Measurements from ENCODE around the gene DPF3. TPM values are rescaled to one million over a fixed set of nuclear protein-coding genes. Genes with fewer than 3 reads are reported as not detected.

DPF3 gene
- total RNA-seq, 2 experiments from 2014 or later, result 3.8 to 4.1 TPM

DNA sequence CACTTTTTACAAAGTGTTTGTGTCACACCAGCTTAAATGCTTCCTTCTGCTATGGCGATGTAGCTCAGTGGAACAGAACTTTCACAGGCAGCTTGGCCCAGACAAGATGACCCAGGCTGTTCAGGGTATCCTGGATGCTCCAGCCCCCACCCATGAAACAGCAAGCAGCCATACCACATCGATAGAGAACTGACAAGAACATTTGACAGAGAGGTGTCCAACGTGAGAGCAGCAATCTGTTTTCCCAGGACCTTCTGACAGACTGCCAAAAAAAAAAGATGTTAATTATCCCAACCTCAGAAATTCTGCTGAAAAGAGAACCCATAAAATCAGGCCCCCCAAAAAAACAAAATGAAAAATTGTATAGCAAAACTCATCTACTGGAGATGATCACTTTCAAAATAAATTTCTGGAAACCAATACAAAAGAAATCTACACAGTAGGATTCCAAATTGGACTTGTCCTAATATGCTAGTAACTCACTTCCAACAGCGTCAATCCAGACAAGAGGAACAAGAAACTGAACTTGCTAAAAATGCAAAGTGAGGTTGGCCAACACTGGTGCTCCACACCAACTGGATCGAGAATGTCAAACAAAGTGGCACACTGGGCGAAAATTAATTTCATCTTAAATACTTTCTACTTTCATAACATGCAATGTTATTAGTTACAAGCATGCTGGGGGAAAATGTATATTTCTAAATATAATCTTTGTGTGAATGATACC is 118.8 kb downstream of the DPF3 start:
- Mint-ChIP-seq H3K27ac (no peak overlapping the region), H3K4me3 (no peak overlapping the region), H3K36me3 (peaks cover 13% of the 10 kb centered on the region), H3K9me3 (peaks cover 13% of the 10 kb centered on the region), H3K27me3 (peaks cover 8% of the 10 kb centered on the region), H3K4me1 (peaks cover 10% of the 10 kb centered on the region)
- ATAC-seq (ENCODE audit: low read depth), result no peak
- no peak for DNase-seq
- POLR2A ChIA-PET, result no interaction called here

DNA sequence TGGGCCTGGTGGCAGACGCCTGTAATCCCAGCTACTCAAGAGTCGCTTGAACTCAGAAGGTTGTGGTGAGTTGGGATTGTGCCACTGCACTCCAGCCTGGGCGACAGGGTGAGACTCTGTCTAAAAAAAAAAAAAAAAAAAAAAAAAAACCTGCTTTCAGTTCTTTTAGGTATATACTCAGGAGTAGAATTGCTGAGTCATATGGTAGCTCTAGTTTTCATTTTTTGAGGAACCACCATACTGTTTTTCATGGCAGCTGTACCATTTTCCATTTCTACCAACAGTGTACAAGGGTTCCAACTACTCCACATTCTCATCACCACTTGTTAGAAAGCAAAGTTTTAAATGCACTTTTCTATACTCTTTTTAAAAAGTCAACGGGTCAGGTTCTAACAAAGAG is 119.8 kb downstream of the DPF3 start:
- Mint-ChIP-seq H3K4me3 (no peak overlapping the region), H3K27me3 (peaks cover 8% of the 10 kb centered on the region), H3K27ac (no peak overlapping the region), H3K36me3 (peaks cover 13% of the 10 kb centered on the region), H3K4me1 (peaks cover 10% of the 10 kb centered on the region), H3K9me3 (peaks cover 13% of the 10 kb centered on the region)
- ATAC-seq (ENCODE audit: low read depth), result no peak
- DNase-seq, result no peak
- POLR2A ChIA-PET, result no interaction called here

DNA sequence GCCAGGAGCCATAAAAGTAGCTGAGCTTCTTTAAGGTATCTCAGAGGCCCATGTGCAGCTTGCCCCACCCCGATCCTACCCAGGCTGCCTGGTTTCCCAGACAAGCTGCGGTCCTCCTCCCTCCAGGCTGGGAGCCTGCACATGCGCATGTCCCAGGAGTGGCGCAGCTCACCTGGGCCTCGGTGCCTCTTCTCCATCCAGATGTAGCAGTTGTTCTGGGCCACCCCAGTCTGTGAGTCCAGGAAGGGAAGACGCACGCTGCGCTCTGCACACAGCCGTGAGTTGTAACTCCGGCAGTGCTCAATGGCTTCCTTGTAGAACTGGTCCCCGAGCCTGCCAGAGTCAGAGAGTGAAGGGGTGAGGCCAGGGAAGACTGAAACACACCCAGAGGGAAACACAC is 122.3 kb downstream of the DPF3 start:
- Mint-ChIP-seq H3K4me3 (no peak overlapping the region), H3K9me3 (peaks cover 16% of the 10 kb centered on the region), H3K36me3 (peaks cover 26% of the 10 kb centered on the region), H3K27me3 (peaks cover 7% of the 10 kb centered on the region), H3K27ac (no peak overlapping the region), H3K4me1 (peaks cover 3% of the 10 kb centered on the region)
- DNase-seq (no peak), ATAC-seq (ENCODE audit: low read depth) (no peak)
- POLR2A ChIA-PET, result no interaction called here

DNA sequence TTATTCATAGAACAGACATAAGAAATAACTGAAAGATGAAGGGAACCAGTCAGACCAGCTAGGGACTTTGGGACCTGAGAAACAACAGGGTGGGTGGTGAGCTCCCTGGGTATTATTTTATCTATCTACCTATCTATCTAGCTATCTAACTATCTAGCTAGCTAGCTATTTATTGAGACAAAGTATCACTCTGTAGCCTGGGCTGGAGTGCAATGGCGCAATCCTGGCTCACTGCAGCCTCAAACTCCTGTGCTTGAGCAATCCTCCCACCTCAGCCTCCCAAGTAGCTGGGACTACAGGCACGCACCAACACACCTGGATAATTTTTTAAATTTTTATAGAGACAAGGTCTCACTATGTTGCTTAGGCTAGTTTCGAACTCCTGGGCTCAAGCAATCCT is 127.6 kb downstream of the DPF3 start:
- H3K27me3 Mint-ChIP-seq, result peaks cover 3% of the 10 kb centered on the region
- H3K27ac Mint-ChIP-seq, result no peak overlapping the region
- no peak for ATAC-seq (ENCODE audit: low read depth)
- no peaks in the 10 kb centered on the region for H3K4me1 Mint-ChIP-seq
- POLR2A ChIA-PET, result no interaction called here
- DNase-seq, result no peak
- peaks cover 11% of the 10 kb centered on the region for H3K9me3 Mint-ChIP-seq
- no peak overlapping the region for H3K4me3 Mint-ChIP-seq
- H3K36me3 Mint-ChIP-seq, result peaks cover 28% of the 10 kb centered on the region

DNA sequence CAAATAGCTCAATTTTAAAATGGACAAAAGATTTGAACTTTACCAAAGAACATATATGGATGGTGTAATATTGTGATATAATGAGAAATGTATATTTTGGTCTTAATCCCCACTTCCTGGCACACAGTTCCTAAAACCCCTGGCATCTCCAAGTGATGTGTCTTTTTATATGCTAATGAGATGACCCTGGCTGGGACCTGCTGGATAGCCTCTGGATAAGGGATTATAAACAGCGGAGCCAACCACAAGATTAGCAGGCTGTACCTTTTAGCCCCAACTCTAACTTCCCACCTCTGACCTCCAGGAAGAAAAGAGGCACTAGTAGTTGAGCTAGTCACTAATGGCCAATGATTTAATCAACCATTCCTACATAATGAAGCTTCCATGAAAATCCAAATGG is 130.0 kb downstream of the DPF3 start:
- H3K9me3 Mint-ChIP-seq, result peaks cover 21% of the 10 kb centered on the region

DNA sequence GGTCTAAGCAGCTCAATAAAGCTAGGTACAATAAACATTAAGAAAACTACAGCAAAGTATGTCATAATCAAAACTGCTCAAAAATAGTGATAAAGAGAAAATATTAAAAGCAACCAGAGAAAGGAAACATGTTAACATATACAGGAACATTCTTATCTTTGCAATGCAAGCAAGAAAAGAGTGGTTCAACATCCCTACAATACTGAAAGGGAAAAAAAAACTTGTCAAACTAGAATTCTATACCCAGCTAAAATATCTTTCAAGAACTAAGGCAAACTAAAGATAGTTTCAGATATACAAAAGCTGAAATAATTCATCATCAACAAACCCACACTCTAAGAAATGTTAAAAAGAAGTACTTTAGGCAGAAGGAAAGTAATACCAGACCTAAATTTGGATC is 134.2 kb downstream of the DPF3 start:
- Mint-ChIP-seq H3K9me3 (peaks cover 22% of the 10 kb centered on the region), H3K4me3 (no peak overlapping the region), H3K4me1 (no peaks in the 10 kb centered on the region), H3K27ac (no peak overlapping the region), H3K36me3 (peaks cover 16% of the 10 kb centered on the region), H3K27me3 (peaks cover 8% of the 10 kb centered on the region)
- POLR2A ChIA-PET, result no interaction called here
- ATAC-seq (ENCODE audit: low read depth) (no peak), DNase-seq (no peak)

More for the DNA sequence above, 130.0 kb downstream of the DPF3 start:
- Mint-ChIP-seq H3K4me3 (no peak overlapping the region), H3K4me1 (no peaks in the 10 kb centered on the region), H3K36me3 (peaks cover 31% of the 10 kb centered on the region), H3K27me3 (peaks cover 3% of the 10 kb centered on the region), H3K27ac (no peak overlapping the region)
- no peak for DNase-seq
- POLR2A ChIA-PET, result no interaction called here
- ATAC-seq (ENCODE audit: low read depth), result no peak

DNA sequence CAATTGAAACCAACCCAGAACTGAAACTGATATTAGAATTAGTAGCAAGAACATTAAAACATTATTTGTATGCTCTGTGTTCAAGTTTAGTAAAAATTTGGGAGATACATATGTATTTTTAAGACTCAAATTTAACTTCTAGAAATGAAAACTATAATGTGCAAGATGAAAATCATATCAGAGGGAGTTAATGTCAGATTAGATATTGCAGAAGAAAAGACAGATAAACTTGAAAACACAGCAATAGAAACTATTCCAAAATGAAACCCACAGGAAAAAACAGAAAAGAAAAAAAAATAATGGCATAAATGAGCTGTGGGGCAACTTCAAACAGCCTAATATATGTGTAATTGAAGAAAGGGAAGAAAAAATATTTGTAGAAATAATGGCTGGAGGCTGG is 134.9 kb downstream of the DPF3 start:
- Mint-ChIP-seq H3K27ac (no peak overlapping the region), H3K27me3 (peaks cover 8% of the 10 kb centered on the region), H3K36me3 (peaks cover 16% of the 10 kb centered on the region), H3K4me1 (no peaks in the 10 kb centered on the region), H3K9me3 (peaks cover 22% of the 10 kb centered on the region), H3K4me3 (no peak overlapping the region)
- POLR2A ChIA-PET, result no interaction called here
- DNase-seq (no peak), ATAC-seq (ENCODE audit: low read depth) (no peak)

DNA sequence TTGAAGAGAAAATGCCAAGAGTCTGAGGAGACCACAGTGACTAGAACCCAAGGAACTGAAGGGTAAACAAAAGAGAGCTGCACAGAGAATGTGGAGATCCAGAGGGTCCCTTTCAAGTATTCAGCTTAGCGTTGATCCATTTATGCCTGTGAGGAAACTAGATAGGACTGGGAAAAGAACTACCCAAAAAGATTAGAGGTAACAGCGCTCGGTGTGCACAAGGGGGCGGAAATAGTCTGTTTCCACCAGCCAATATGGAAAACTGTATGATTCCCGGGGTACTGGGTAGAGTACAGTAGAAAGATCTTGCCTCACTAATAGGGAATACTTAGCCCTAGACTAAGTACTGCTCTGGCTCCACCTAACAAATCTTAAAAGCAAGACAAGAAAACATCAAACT is 135.5 kb downstream of the DPF3 start:
- no peak overlapping the region for H3K27ac Mint-ChIP-seq
- POLR2A ChIA-PET, result no interaction called here
- DNase-seq (no peak), ATAC-seq (ENCODE audit: low read depth) (no peak)
- H3K36me3 Mint-ChIP-seq, result peaks cover 16% of the 10 kb centered on the region
- H3K27me3 Mint-ChIP-seq, result peaks cover 8% of the 10 kb centered on the region
- H3K9me3 Mint-ChIP-seq, result peaks cover 22% of the 10 kb centered on the region
- no peak overlapping the region for H3K4me3 Mint-ChIP-seq
- no peaks in the 10 kb centered on the region for H3K4me1 Mint-ChIP-seq

DNA sequence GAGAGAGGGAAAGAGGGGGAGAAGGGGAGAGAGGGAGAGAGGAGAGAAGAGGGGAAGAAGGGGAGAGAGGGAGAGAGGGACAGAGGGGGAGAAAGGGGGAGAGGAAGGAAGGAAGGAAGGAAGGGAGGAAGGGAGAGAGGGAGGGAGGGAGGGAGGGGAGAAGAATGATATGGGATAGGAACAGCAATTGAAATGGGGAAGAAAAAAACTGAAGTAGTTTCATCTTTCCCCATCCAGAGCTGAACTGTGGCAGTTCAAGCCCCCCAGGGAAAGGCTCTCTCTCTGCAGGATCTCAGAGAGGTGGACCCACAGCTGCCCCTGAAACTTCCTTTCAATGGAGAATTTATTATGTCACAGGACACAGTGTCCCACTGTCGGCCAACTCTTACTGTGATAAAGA is 136.9 kb downstream of the DPF3 start:
- POLR2A ChIA-PET, result no interaction called here
- no peak overlapping the region for H3K4me3 Mint-ChIP-seq
- DNase-seq (no peak), ATAC-seq (ENCODE audit: low read depth) (no peak)
- H3K27ac Mint-ChIP-seq, result no peak overlapping the region
- no peaks in the 10 kb centered on the region for H3K4me1 Mint-ChIP-seq
- peaks cover 22% of the 10 kb centered on the region for H3K9me3 Mint-ChIP-seq
- peaks cover 19% of the 10 kb centered on the region for H3K36me3 Mint-ChIP-seq
- H3K27me3 Mint-ChIP-seq, result peaks cover 5% of the 10 kb centered on the region

DNA sequence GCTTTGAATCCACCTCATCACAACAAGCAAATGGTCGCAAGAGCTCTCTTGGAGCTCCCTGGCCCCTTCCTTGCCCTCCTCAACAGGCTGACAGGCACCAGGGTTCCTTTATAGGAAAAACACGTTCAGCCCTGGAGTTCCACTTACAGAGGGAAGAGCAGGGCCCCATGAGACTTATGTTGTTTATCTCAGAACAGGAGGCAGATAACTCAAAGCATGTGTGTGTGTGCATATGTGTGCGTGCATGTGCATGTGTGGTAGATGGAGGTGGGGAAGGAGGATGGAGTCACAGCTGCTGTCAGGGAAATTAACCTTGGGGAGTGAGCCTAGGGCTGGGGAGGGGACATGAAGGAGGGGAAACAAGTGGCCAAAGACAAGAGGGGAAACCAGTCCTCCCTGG is 138.1 kb downstream of the DPF3 start:
- DNase-seq (no peak), ATAC-seq (ENCODE audit: low read depth) (no peak)
- peaks cover 5% of the 10 kb centered on the region for H3K27me3 Mint-ChIP-seq
- peaks cover 22% of the 10 kb centered on the region for H3K9me3 Mint-ChIP-seq
- no peaks in the 10 kb centered on the region for H3K4me1 Mint-ChIP-seq
- POLR2A ChIA-PET, result no interaction called here
- no peak overlapping the region for H3K27ac Mint-ChIP-seq
- H3K4me3 Mint-ChIP-seq, result no peak overlapping the region
- peaks cover 19% of the 10 kb centered on the region for H3K36me3 Mint-ChIP-seq

DNA sequence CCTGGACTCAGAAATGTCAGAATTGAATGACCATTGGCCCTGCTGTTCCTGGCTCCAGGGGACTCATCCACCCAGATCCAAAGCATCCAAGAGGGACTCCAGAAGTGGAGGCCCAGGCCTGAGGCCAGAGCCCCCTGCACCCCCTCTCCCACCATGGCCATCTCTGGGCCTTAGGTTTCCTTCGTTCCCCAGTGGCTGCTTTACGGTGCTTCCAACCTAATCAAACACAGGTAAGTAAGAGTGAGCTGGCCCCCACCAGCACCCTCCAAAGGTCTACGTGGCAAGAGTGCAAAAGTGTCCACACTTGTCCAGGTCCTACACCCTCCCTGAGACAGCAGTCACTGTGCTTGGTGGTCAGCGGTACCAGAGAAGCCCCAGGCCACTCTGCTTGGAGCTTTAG is 139.0 kb downstream of the DPF3 start:
- ATAC-seq (ENCODE audit: low read depth), result no peak
- Mint-ChIP-seq H3K27me3 (peaks cover 5% of the 10 kb centered on the region), H3K36me3 (peaks cover 18% of the 10 kb centered on the region), H3K4me1 (no peaks in the 10 kb centered on the region), H3K27ac (no peak overlapping the region), H3K4me3 (no peak overlapping the region), H3K9me3 (peaks cover 21% of the 10 kb centered on the region)
- DNase-seq, result no peak
- POLR2A ChIA-PET, result no interaction called here

DNA sequence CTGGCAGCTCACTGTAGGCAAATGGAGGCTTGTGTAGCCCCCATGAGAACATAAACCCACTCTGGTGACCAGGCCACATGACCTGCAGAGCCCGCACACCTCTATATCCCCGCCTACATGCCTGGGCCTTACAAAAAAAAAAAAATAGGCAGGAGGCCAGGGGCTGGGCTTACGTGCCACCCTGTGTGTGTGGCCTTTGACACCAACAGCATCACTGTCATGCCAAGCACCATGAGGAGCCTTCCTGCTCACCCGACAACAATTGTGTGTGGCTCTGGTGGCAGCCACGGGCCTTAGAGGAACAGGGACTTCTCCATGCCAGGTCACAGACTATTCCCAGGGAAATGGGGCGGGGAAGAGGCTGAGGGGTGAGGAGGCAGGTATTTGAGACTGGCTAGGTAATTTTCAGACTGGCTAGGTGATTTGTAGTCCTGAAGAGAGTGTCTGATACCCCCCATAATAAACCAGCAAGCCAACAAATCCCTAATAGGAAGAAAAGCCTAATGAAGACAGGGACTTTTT is 140.0 kb downstream of the DPF3 start:
- H3K36me3 Mint-ChIP-seq, result peaks cover 16% of the 10 kb centered on the region
- POLR2A ChIA-PET, result no interaction called here
- peaks cover 13% of the 10 kb centered on the region for H3K9me3 Mint-ChIP-seq
- ATAC-seq (ENCODE audit: low read depth) (no peak), DNase-seq (no peak)
- H3K4me1 Mint-ChIP-seq, result no peaks in the 10 kb centered on the region
- H3K27me3 Mint-ChIP-seq, result peaks cover 5% of the 10 kb centered on the region
- H3K4me3 Mint-ChIP-seq, result no peak overlapping the region
- H3K27ac Mint-ChIP-seq, result no peak overlapping the region

DNA sequence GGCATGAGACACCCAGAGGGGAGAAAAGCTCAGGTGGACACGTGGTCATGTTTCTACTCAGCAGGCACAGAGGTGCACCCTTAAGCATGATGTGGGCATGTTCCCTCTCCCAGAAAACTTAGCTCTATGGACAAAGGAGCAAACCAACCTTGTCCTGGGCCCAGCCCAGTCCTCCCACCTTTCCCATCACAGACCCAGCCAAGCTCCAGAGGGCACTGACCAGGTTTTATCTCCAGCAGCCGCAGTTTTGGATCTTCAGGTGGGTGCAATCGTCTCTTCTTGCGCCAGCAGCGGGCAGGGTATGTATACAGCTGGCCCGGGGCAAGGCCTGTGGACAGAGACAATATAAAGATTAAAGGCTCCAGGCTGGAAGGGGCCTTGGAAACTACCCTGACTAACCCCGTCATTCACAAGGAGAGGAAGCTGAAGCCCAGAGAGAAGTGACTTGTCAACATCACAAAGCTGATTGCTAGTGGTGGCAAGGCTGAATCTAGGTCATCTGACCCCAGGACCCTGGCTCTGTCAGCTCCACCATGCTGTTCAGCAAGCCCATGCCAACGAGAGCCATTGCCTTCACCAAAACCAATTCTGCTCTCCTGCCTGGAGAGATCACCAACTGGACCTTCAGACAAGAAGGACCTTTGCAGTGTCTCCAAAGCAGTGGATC is 140.7 kb downstream of the DPF3 start:
- Mint-ChIP-seq H3K9me3 (peaks cover 9% of the 10 kb centered on the region), H3K4me3 (no peak overlapping the region), H3K27me3 (peaks cover 3% of the 10 kb centered on the region), H3K36me3 (peaks cover 13% of the 10 kb centered on the region), H3K4me1 (no peaks in the 10 kb centered on the region), H3K27ac (no peak overlapping the region)
- POLR2A ChIA-PET, result no interaction called here
- DNase-seq, result no peak
- no peak for ATAC-seq (ENCODE audit: low read depth)

DNA sequence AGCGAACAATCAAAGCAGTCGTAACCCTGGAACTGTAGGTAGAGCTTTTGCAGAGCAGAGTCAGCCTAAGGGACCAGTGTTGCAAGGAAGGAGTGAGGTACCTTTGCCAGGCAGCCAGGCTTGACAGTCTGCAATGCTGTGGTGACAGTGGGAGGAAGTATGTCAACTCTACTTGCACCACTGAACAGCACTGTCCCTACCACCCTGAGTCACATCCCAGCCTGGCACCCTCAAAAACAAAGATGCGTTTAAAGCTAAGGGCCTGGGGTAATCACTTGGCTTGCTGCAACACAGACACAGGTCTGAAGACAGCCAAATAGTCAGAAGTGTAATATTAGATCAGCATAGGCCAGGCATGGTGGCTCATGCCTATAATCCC is 141.9 kb downstream of the DPF3 start:
- H3K4me3 Mint-ChIP-seq, result no peak overlapping the region
- ATAC-seq (ENCODE audit: low read depth) (no peak), DNase-seq (no peak)
- POLR2A ChIA-PET, result no interaction called here
- peaks cover 2% of the 10 kb centered on the region for H3K27me3 Mint-ChIP-seq
- H3K4me1 Mint-ChIP-seq, result no peaks in the 10 kb centered on the region
- H3K9me3 Mint-ChIP-seq, result peaks cover 13% of the 10 kb centered on the region
- H3K36me3 Mint-ChIP-seq, result peaks cover 20% of the 10 kb centered on the region
- no peak overlapping the region for H3K27ac Mint-ChIP-seq

All from activated naive CD8-positive, alpha-beta T cell treated with anti-CD3 and anti-CD28 coated beads, Interleukin-2, amount 10 ng/mL, durations not matched to agents 7 days and 5 days (primary cell).